H9 (cell line): ENCODE results near the gene ACP1. TPM values are rescaled to one million over a fixed set of nuclear protein-coding genes. Genes with fewer than 3 reads are reported as not detected.

Experiments used
- DNase-seq: peaks from one replicate; pipeline ENCODE4 v3.0.0-alpha.2; 2017
- H2AFZ ChIP-seq: one replicate; pipeline ENCODE4 v1.6.1; 2013; ENCODE audit warnings: mild to moderate bottlenecking, low read length, control low read depth, moderate library complexity
- H2AK5ac ChIP-seq: 2 replicates; pipeline ENCODE4 v1.6.1; 2013; ENCODE audit warnings: low read length, control low read depth, mixed read lengths; ENCODE audit not compliant: insufficient read length
- H2BK120ac ChIP-seq: one replicate; pipeline ENCODE4 v1.6.1; 2013; ENCODE audit warnings: low read depth, mild to moderate bottlenecking, low read length, control low read depth, inconsistent platforms; ENCODE audit not compliant: poor library complexity, severe bottlenecking
- H2BK12ac ChIP-seq: 2 replicates; pipeline ENCODE4 v1.6.1; 2013; ENCODE audit warnings: low read length, control low read depth, mixed read lengths, low read depth; ENCODE audit not compliant: insufficient read length
- H2BK15ac ChIP-seq: 2 replicates; pipeline ENCODE4 v1.6.1; 2013; ENCODE audit warnings: low read depth, low read length, control low read depth
- H2BK20ac ChIP-seq: one replicate; pipeline ENCODE4 v1.6.1; 2013; ENCODE audit warnings: low read depth, mild to moderate bottlenecking, low read length, control low read depth, inconsistent platforms; ENCODE audit not compliant: poor library complexity, severe bottlenecking
- H2BK5ac ChIP-seq: 2 replicates; pipeline ENCODE4 v1.6.1; 2013; ENCODE audit warnings: low read length, control low read depth, mixed read lengths; ENCODE audit not compliant: insufficient read length
- H3K14ac ChIP-seq: 2 replicates; pipeline ENCODE4 v1.6.1; 2013; ENCODE audit warnings: low read length, control low read depth; ENCODE audit not compliant: insufficient read depth
- H3K18ac ChIP-seq: 2 replicates; pipeline ENCODE4 v1.6.1; 2013; ENCODE audit warnings: low read depth, mild to moderate bottlenecking, mixed read lengths, low read length, control low read depth; ENCODE audit not compliant: insufficient read length
- H3K23ac ChIP-seq: 2 replicates; pipeline ENCODE4 v1.6.1; 2013; ENCODE audit warnings: low read length, control low read depth, mixed read lengths, low read depth; ENCODE audit not compliant: insufficient read length
- H3K23me2 ChIP-seq: 2 replicates; pipeline ENCODE4 v1.6.1; 2013; ENCODE audit warnings: low read depth, mild to moderate bottlenecking, mixed read lengths, low read length, control low read depth; ENCODE audit not compliant: insufficient read length, poor library complexity, severe bottlenecking
- H3K27ac ChIP-seq: 2 replicates; pipeline ENCODE4 v1.5.1; 2013; ENCODE audit warnings: low read length, control low read depth, mixed read lengths, low read depth; ENCODE audit not compliant: insufficient read length
- H3K27me3 ChIP-seq: 2 replicates; pipeline ENCODE4 v1.6.1; 2013; ENCODE audit warnings: low read length, control low read depth, inconsistent platforms; ENCODE audit not compliant: insufficient read depth
- H3K4ac ChIP-seq: 2 replicates; pipeline ENCODE4 v1.6.1; 2013; ENCODE audit warnings: low read depth, mild to moderate bottlenecking, control low read depth, inconsistent platforms, low read length, moderate library complexity
- H3K4me1 ChIP-seq: 2 replicates; pipeline ENCODE4 v1.6.1; 2013; ENCODE audit warnings: low read length, control low read depth, inconsistent platforms; ENCODE audit not compliant: insufficient read depth
- H3K4me2 ChIP-seq: 2 replicates; pipeline ENCODE4 v1.6.1; 2013; ENCODE audit warnings: low read length, control low read depth, mixed read lengths; ENCODE audit not compliant: insufficient read length, insufficient read depth
- H3K56ac ChIP-seq: 2 replicates; pipeline ENCODE4 v1.6.1; 2013; ENCODE audit warnings: low read depth, mild to moderate bottlenecking, mixed read lengths, low read length, control low read depth; ENCODE audit not compliant: insufficient read length
- H3K79me1 ChIP-seq: 2 replicates; pipeline ENCODE4 v1.6.1; 2013; ENCODE audit warnings: low read depth, mild to moderate bottlenecking, moderate library complexity, low read length, control low read depth, inconsistent platforms; ENCODE audit not compliant: insufficient read depth, poor library complexity, severe bottlenecking
- H3K79me2 ChIP-seq: 2 replicates; pipeline ENCODE4 v1.6.1; 2013; ENCODE audit warnings: low read length, control low read depth, inconsistent platforms; ENCODE audit not compliant: insufficient read depth
- H3K9ac ChIP-seq: 2 replicates; pipeline ENCODE4 v1.6.1; 2013; ENCODE audit warnings: low read length, control low read depth, mixed read lengths; ENCODE audit not compliant: insufficient read length; ENCODE audit errors: extremely low read depth
- H3K9me3 ChIP-seq: one replicate; pipeline ENCODE4 v1.6.1; 2013; ENCODE audit warnings: low read depth, low read length, inconsistent platforms; ENCODE audit not compliant: control insufficient read depth
- H3T11ph ChIP-seq: one replicate; pipeline ENCODE4 v1.6.1; 2013; ENCODE audit warnings: mild to moderate bottlenecking, low read length, control low read depth, inconsistent platforms
- H4K20me1 ChIP-seq: one replicate; pipeline ENCODE4 v1.6.1; 2013; ENCODE audit not compliant: control insufficient read depth, insufficient read length, insufficient read depth
- H4K5ac ChIP-seq: 2 replicates; pipeline ENCODE4 v1.6.1; 2013; ENCODE audit warnings: low read depth, mild to moderate bottlenecking, mixed read lengths, low read length, control low read depth; ENCODE audit not compliant: insufficient read length
- H4K8ac ChIP-seq: replicated peaks from 2 replicates; pipeline ENCODE4 v1.6.1; 2013; ENCODE audit warnings: low read length, control low read depth, mixed read lengths, low read depth; ENCODE audit not compliant: insufficient read length
- H4K91ac ChIP-seq: 2 replicates; pipeline ENCODE4 v1.6.1; 2013; ENCODE audit warnings: low read depth, mild to moderate bottlenecking, moderate library complexity, mixed read lengths, low read length, control low read depth; ENCODE audit not compliant: insufficient read length
- H3K27ac Mint-ChIP-seq, 3 experiments: 2 replicates in 2 of 3; 3 replicates in 1 of 3; pipeline ENCODE4 v1.8.0; 2020 to 2021; ENCODE audit warnings: mixed read lengths in 3 of 3, mild to moderate bottlenecking in 1 of 3, moderate library complexity in 1 of 3
- H3K27me3 Mint-ChIP-seq: 2 replicates; pipeline ENCODE4 v1.8.0; 2021; ENCODE audit warnings: low read depth, mild to moderate bottlenecking, moderate library complexity, mixed read lengths
- H3K36me3 Mint-ChIP-seq, 3 experiments: 2 replicates in 2 of 3; 3 replicates in 1 of 3; pipeline ENCODE4 v1.8.0; 2020 to 2021; ENCODE audit warnings: low read depth in 3 of 3, mixed read lengths in 3 of 3; ENCODE audit not compliant: insufficient read depth in 1 of 3
- H3K4me1 Mint-ChIP-seq, 2 experiments: 2 replicates each; pipeline ENCODE4 v1.8.0; 2020; ENCODE audit warnings: mixed read lengths in 2 of 2
- H3K4me3 Mint-ChIP-seq, 2 experiments: 2 replicates in 1 of 2; 3 replicates in 1 of 2; pipeline ENCODE4 v1.8.0; 2020 to 2021; ENCODE audit warnings: mild to moderate bottlenecking in 2 of 2, mixed read lengths in 2 of 2, moderate library complexity in 1 of 2
- H3K9me3 Mint-ChIP-seq, 2 experiments: 2 replicates in 1 of 2; 3 replicates in 1 of 2; pipeline ENCODE4 v1.8.0; 2020; ENCODE audit warnings: mild to moderate bottlenecking in 2 of 2, mixed read lengths in 2 of 2, moderate library complexity in 1 of 2
- CTCF ChIP-seq: fragments of 200-600 bp; sonication (generic); conservative IDR thresholded peaks from 3 replicates; pipeline ENCODE4 v1.8.0; 2021; ENCODE audit warnings: antibody characterized with exemption, mild to moderate bottlenecking
- WGBS: extraction: QIAGEN DNeasy Blood & Tissue Kit; methylation state at CpG from one replicate; pipeline ENCODE4 v1.1.7; 2013; ENCODE audit warnings: missing lambda C conversion rate, low lambda C conversion rate, mixed read lengths; ENCODE audit not compliant: insufficient read length; ENCODE audit errors: extremely low coverage; 5-methylcytosine and 5-hydroxymethylcytosine counted together
- total RNA-seq: library from RNA; stranded (reverse); gene quantifications from 2 replicates; pipeline ENCODE4 v1.2.1, GENCODE V29; 2021

Gene ACP1
- total RNA-seq, 1 experiment from 2014 or later = 143 TPM

DNA sequence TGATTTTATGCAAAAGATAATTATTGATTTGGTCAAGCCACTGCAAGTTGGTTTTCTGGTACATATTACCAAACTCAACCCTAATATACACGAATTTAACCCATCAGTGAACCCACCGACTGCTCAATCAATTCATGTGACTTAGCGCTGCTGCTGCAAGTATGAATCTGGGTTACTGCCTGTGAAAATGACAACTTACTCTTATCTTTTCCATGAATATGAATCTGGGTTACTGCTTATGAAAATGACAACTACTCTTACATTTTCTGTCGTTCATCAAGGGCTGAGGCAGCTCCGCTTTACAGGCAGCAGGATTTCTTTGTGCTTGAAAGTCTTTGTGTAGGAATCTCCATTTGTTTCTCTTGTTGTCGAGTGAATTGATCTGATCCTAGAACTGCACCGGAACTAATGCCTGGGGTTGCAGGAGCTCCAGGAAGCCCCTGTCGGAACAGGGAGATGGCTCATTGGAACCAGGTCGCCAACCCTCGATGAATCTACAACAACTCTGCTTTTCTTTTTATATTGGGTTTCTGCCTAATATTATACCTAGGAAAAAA, 45.3 kb downstream of the ACP1 start:
- H3K23me2 ChIP-seq = no peaks in the 10 kb centered on the region
- H3K9ac ChIP-seq = no peak overlapping the region
- H3K9me3 Mint-ChIP-seq = no peaks in the 10 kb centered on the region
- no peak overlapping the region for H3T11ph ChIP-seq
- peaks cover 2% of the 10 kb centered on the region; the same call in 1 of the 2 replicates for H3K4me1 ChIP-seq
- no peaks in the 10 kb centered on the region for H3K79me1 ChIP-seq
- no peak overlapping the region for H3K27ac ChIP-seq
- H3K36me3 Mint-ChIP-seq = no peaks in the 10 kb centered on the region; a peak in 1 of 7 replicates
- H3K14ac ChIP-seq = no peak overlapping the region
- no peak overlapping the region for H3K4me2 ChIP-seq
- no CpG with 5 or more reads among the region's 10 CpGs for WGBS
- no peaks in the 10 kb centered on the region for H4K20me1 ChIP-seq
- H2BK12ac ChIP-seq = no peak overlapping the region
- H3K4me1 Mint-ChIP-seq = peaks cover 21 to 32% of the 10 kb centered on the region in 2 experiments
- no peaks in the 10 kb centered on the region for H3K79me2 ChIP-seq
- no peak for TF ChIP-seq CTCF
- no peak overlapping the region for H3K4ac ChIP-seq
- H2BK20ac ChIP-seq = no peak overlapping the region
- H2BK5ac ChIP-seq = no peak overlapping the region
- H3K56ac ChIP-seq = no peak overlapping the region
- H3K27me3 ChIP-seq = no peaks in the 10 kb centered on the region
- H4K8ac ChIP-seq = no peak overlapping the region
- H4K91ac ChIP-seq = no peak overlapping the region
- H2AK5ac ChIP-seq = no peak overlapping the region
- peaks cover 2% of the 10 kb centered on the region for H3K27me3 Mint-ChIP-seq
- no peak overlapping the region for H4K5ac ChIP-seq
- no peak overlapping the region for H2BK120ac ChIP-seq
- no peak overlapping the region for H2BK15ac ChIP-seq
- no peaks in the 10 kb centered on the region for H3K9me3 ChIP-seq
- peak overlapping the region; percentile 73 to 97 (median 95); a peak in 3 of 7 replicates for H3K27ac Mint-ChIP-seq
- H3K23ac ChIP-seq = no peak overlapping the region
- no peak overlapping the region for H2AFZ ChIP-seq
- no peak overlapping the region for H3K18ac ChIP-seq
- no peak overlapping the region for H3K4me3 Mint-ChIP-seq
- DNase-seq = no peak
